Loucy (cell line): ENCODE results near the gene CAPN10.

ENCODE experiments used
- H2AFZ ChIP-seq: fragments of 200-600 bp; sonication (generic); 2 replicates; pipeline ENCODE4 v1.6.0; 2016; ENCODE audit warnings: antibody characterized with exemption, mild to moderate bottlenecking, low read length, moderate library complexity
- H3F3A ChIP-seq: fragments of 200-600 bp; 2 replicates; pipeline ENCODE4 v1.6.0; 2016; ENCODE audit warnings: antibody characterized with exemption, low read depth, mild to moderate bottlenecking
- H3K27me3 ChIP-seq: fragments of 200-600 bp; sonication (generic); 2 replicates; pipeline ENCODE4 v1.6.1; 2014; ENCODE audit warnings: low read length, mild to moderate bottlenecking; ENCODE audit not compliant: insufficient read depth, poor library complexity, severe bottlenecking
- H3K36me3 ChIP-seq: fragments of 200-600 bp; sonication (generic); 2 replicates; pipeline ENCODE4 v1.6.1; 2016; ENCODE audit warnings: low read length; ENCODE audit not compliant: insufficient read depth
- H3K4me1 ChIP-seq: fragments of 200-600 bp; sonication (generic); 2 replicates; pipeline ENCODE4 v1.5.1; 2014; ENCODE audit warnings: low read length, mild to moderate bottlenecking; ENCODE audit not compliant: insufficient read depth, poor library complexity, severe bottlenecking
- H3K4me2 ChIP-seq: fragments of 200-600 bp; sonication (generic); 2 replicates; pipeline ENCODE4 v1.6.0; 2014; ENCODE audit warnings: antibody characterized with exemption, low read length, low read depth, mild to moderate bottlenecking; ENCODE audit not compliant: poor library complexity, severe bottlenecking
- H3K4me3 ChIP-seq: fragments of 200-600 bp; sonication (generic); 2 replicates; pipeline ENCODE4 v1.5.1; 2014; ENCODE audit warnings: low read length, mild to moderate bottlenecking, mixed read lengths; ENCODE audit not compliant: poor library complexity, severe bottlenecking
- H3K79me2 ChIP-seq: fragments of 200-600 bp; sonication (generic); 2 replicates; pipeline ENCODE4 v1.6.1; 2014; ENCODE audit warnings: low read length; ENCODE audit not compliant: insufficient read depth
- H3K9ac ChIP-seq: fragments of 200-600 bp; sonication (generic); 2 replicates; pipeline ENCODE4 v1.6.0; 2014; ENCODE audit warnings: mild to moderate bottlenecking, low read depth, low read length, moderate library complexity; ENCODE audit not compliant: poor library complexity, severe bottlenecking
- H3K9me2 ChIP-seq: fragments of 200-600 bp; sonication (generic); replicated peaks from 2 replicates; pipeline ENCODE4 v1.6.1; 2016; ENCODE audit warnings: low read depth, low read length, mixed read lengths
- H3K9me3 ChIP-seq: fragments of 200-600 bp; sonication (generic); 2 replicates; pipeline ENCODE4 v1.6.1; 2014; ENCODE audit warnings: mild to moderate bottlenecking, antibody characterized with exemption, low read length, low read depth; ENCODE audit not compliant: insufficient read depth
- H4K20me1 ChIP-seq: fragments of 200-600 bp; sonication (generic); 2 replicates; pipeline ENCODE4 v1.6.0; 2014; ENCODE audit warnings: antibody characterized with exemption, low read length, mild to moderate bottlenecking; ENCODE audit not compliant: insufficient read depth, poor library complexity, severe bottlenecking
- EZH2phosphoT487 ChIP-seq: fragments of 200-600 bp; IDR thresholded peaks from 2 replicates; pipeline ENCODE4 v1.6.1; 2018; ENCODE audit warnings: antibody characterized with exemption, mild to moderate bottlenecking, moderate library complexity, borderline replicate concordance
- TF ChIP-seq, protein P1 (sequence below): fragments of 200-600 bp; sonication (generic); conservative IDR thresholded peaks from 2 replicates; pipeline ENCODE4 v1.5.1; 2014; ENCODE audit warnings: mild to moderate bottlenecking, antibody characterized with exemption, low read length

Gene CAPN10

DNA sequence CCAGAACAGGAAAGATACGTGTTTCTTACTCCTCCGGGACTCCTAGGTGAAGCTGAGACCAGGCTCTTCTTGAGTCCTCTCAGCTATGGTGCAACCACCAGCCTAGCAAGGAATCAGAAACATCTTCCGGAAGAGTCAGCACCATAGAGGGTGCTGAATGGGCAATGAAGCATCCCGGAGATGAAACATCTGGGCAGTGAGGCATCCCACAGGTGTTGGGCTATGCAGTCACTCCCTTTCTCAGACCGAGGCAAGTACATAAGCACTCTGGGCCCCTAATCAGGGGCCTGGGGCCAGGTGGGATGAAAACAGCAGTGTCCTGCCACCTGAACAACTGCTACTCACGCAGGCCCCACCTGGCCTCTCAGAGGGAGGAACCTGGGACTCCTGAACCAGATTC lies 1.4 kb upstream of the CAPN10 start:
- peak overlapping the region; percentile 86 for H3K9ac ChIP-seq
- peak overlapping the region; percentile 98 for H3K4me2 ChIP-seq
- H3F3A ChIP-seq, result no peaks in the 10 kb centered on the region
- no peaks in the 10 kb centered on the region; the same call in 1 of the 2 replicates for H3K36me3 ChIP-seq
- H3K9me3 ChIP-seq, result no peaks in the 10 kb centered on the region
- H3K4me3 ChIP-seq, result peak overlapping the region; percentile 99
- H4K20me1 ChIP-seq, result peaks cover 42% of the 10 kb centered on the region
- H3K79me2 ChIP-seq, result peaks cover 64% of the 10 kb centered on the region
- no peaks in the 10 kb centered on the region for H3K9me2 ChIP-seq
- peaks cover 46% of the 10 kb centered on the region for H3K4me1 ChIP-seq
- TF ChIP-seq, protein P1, sequence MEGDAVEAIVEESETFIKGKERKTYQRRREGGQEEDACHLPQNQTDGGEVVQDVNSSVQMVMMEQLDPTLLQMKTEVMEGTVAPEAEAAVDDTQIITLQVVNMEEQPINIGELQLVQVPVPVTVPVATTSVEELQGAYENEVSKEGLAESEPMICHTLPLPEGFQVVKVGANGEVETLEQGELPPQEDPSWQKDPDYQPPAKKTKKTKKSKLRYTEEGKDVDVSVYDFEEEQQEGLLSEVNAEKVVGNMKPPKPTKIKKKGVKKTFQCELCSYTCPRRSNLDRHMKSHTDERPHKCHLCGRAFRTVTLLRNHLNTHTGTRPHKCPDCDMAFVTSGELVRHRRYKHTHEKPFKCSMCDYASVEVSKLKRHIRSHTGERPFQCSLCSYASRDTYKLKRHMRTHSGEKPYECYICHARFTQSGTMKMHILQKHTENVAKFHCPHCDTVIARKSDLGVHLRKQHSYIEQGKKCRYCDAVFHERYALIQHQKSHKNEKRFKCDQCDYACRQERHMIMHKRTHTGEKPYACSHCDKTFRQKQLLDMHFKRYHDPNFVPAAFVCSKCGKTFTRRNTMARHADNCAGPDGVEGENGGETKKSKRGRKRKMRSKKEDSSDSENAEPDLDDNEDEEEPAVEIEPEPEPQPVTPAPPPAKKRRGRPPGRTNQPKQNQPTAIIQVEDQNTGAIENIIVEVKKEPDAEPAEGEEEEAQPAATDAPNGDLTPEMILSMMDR, result no peak
- no peak for TF ChIP-seq EZH2phosphoT487
- H3K27me3 ChIP-seq, result no peaks in the 10 kb centered on the region
- no peak overlapping the region for H2AFZ ChIP-seq

DNA sequence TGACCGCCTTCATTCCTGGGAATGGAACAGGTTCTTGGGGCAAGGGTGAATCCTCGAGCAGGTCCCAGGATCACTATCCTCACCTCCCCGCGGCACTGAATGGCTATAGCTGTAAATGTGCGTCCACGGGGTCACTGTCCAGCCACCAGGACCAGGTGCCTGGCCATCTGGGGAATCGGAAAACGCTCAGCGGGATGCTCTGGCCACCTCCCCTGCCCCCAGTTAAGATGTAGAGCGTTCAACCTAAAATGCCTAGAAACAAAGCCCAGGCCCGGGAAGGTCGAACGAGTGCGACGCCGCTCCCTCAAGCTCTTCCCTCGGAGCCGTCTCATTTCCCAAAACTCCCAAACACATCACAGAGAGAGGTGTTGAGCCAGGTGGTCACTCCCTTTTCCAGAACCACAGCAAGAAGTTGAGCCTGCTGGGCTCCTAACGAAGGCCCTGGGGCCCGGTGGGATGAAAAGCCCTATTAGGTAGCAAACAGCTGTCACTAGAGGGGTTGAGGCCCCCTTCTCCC lies 795 bp upstream of the CAPN10 start:
- TF ChIP-seq, protein P1, result no peak
- no peaks in the 10 kb centered on the region for H3K9me3 ChIP-seq
- H3K4me3 ChIP-seq, result peak overlapping the region; percentile 99
- peak overlapping the region; percentile 86 for H3K9ac ChIP-seq
- no peaks in the 10 kb centered on the region for H3K27me3 ChIP-seq
- peak overlapping the region; percentile 97; the same call in 1 of the 2 replicates for H2AFZ ChIP-seq
- peaks cover 70% of the 10 kb centered on the region for H3K79me2 ChIP-seq
- H3K4me1 ChIP-seq, result peaks cover 46% of the 10 kb centered on the region
- H3K36me3 ChIP-seq, result no peaks in the 10 kb centered on the region; the same call in 1 of the 2 replicates
- peak overlapping the region; percentile 98 for H3K4me2 ChIP-seq
- H4K20me1 ChIP-seq, result peaks cover 45% of the 10 kb centered on the region
- no peaks in the 10 kb centered on the region for H3F3A ChIP-seq
- no peaks in the 10 kb centered on the region for H3K9me2 ChIP-seq

DNA sequence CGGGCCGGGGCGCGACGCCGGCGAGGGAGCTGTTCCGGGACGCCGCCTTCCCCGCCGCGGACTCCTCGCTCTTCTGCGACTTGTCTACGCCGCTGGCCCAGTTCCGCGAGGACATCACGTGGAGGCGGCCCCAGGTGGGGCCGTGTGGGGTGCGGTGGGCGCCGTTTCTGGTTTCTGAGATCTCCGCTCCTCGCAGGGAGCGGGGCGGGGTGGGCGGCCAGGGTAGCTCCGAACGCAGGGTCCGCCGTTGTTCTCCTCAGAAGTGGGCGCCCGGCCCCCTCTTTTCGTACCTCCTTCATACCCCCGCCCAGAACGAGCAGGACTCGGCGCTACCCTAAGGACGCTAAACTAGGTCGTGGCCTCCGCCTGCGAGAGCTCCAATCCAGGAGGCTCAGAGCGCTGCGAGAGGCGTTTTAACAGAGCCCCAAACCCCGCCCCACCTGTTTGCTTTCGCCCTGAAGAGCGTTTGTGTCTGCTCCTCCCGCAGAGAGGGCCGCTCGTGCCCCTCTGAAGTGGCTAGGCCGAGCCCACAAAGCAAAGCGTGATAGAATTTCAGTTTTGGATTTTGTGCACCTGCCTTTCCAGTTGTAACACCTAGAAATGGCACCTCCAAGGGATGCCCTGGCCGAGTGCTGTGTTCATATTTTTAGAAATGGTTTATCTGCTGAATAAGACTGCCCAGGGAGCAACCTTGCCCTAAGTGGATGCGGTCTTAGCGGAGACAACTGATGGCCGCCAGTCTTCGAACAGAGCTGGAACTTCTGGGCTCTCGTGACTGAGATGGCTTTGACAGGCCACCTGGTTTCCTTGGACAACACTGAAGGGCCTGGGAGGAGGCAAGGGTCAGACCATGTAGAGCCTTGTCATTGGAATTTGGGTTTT lies 626 bp downstream of the CAPN10 start:
- Histone ChIP-seq H3F3A (no peaks in the 10 kb centered on the region), H3K79me2 (peaks cover 85% of the 10 kb centered on the region), H3K4me2 (peak overlapping the region; percentile 97), H3K9me3 (no peaks in the 10 kb centered on the region), H3K9me2 (no peaks in the 10 kb centered on the region), H3K4me3 (peak overlapping the region; percentile 99), H4K20me1 (peaks cover 45% of the 10 kb centered on the region), H2AFZ (peak overlapping the region; percentile 35; the same call in 1 of the 2 replicates), H3K27me3 (no peaks in the 10 kb centered on the region), H3K4me1 (peaks cover 46% of the 10 kb centered on the region), H3K36me3 (peaks cover 3% of the 10 kb centered on the region; the same call in 1 of the 2 replicates), H3K9ac (peak overlapping the region; percentile 86)
- TF ChIP-seq EZH2phosphoT487, result no peak
- TF ChIP-seq, protein P1, result no peak
